ENCODE measurements around the gene KANK3. TPM values are rescaled to one million over a fixed set of nuclear protein-coding genes. Genes with fewer than 3 reads are reported as not detected.
"Not testable (repeated sequence)": the region's sequence is repeated elsewhere in the genome, so short reads cannot be mapped to it uniquely, and the experiment has no call there.

KANK3 gene
- total RNA-seq, 2 donors from 2014 or later, result 10.0 to 13.0 TPM

GRCh38 chr19:8389891-8390616 lies 47.0 kb upstream of the KANK3 start, which contains the start of gene RAB11B:
TSS of gene RAB11B (plus strand) at chr19:8390360. CDS start at chr19:8390417, 57 bp downstream.
- peak; percentile 95 for ATAC-seq (ENCODE audit: insufficient number of reproducible peaks, low FRiP score, low read depth)
- peak; percentile 99 for DNase-seq (ENCODE audit: low spot score)
- H3K4me3 ChIP-seq, result peak within 1 kb of the TSS; percentile 91
- H3K4me1 ChIP-seq (ENCODE audit: control insufficient read depth in 1 of 2, low read depth in 2 of 2), result peaks cover 33 to 51% of the 10 kb centered on the region in 2 donors
- TF ChIP-seq CTCF (IDR thresholded peaks at IDR 0.05), result no peak
- H3K27me3 ChIP-seq (replicated peaks; ENCODE audit: insufficient read depth), result no peaks in the 10 kb centered on the region
- H3K9me3 ChIP-seq, result no peaks in the 10 kb centered on the region
- peak within 1 kb of the TSS; percentile 100 for H3K27ac ChIP-seq
- H3K36me3 ChIP-seq, result no peaks in the 10 kb centered on the region

- no peak for DNase-seq (ENCODE audit: low spot score)
- no peak for ATAC-seq (ENCODE audit: insufficient number of reproducible peaks, low FRiP score, low read depth)
- Histone ChIP-seq H3K4me1 (ENCODE audit: control insufficient read depth in 1 of 2, low read depth in 2 of 2) (peaks cover 25 to 37% of the 10 kb centered on the region in 2 donors), H3K9me3 (no peaks in the 10 kb centered on the region), H3K36me3 (no peaks in the 10 kb centered on the region), H3K4me3 (no peak overlapping the region), H3K27me3 (replicated peaks; ENCODE audit: insufficient read depth) (no peaks in the 10 kb centered on the region), H3K27ac (no peak overlapping the region)
- TF ChIP-seq CTCF (IDR thresholded peaks at IDR 0.05), result no peak
Observed at GRCh38 chr19:8388612-8388958, 45.5 kb upstream of the KANK3 start.

- Histone ChIP-seq H3K36me3 (no peaks in the 10 kb centered on the region), H3K27ac (no peak overlapping the region)
- no peak for TF ChIP-seq CTCF (IDR thresholded peaks at IDR 0.05)
Observed at GRCh38 chr19:8387688-8388611, 44.9 kb upstream of the KANK3 start.

GRCh38 chr19:8386990-8387389 lies 43.9 kb upstream of the KANK3 start:
- no peak for TF ChIP-seq CTCF (IDR thresholded peaks at IDR 0.05)
- peaks cover 12 to 21% of the 10 kb centered on the region in 2 donors for H3K4me1 ChIP-seq (ENCODE audit: control insufficient read depth in 1 of 2, low read depth in 2 of 2)
- ATAC-seq (ENCODE audit: insufficient number of reproducible peaks, low FRiP score, low read depth), result no peak
- H3K4me3 ChIP-seq, result no peak overlapping the region
- no peaks in the 10 kb centered on the region for H3K36me3 ChIP-seq
- H3K27me3 ChIP-seq (replicated peaks; ENCODE audit: insufficient read depth), result no peaks in the 10 kb centered on the region
- no peak overlapping the region for H3K27ac ChIP-seq
- no peaks in the 10 kb centered on the region for H3K9me3 ChIP-seq
- no peak for DNase-seq (ENCODE audit: low spot score)

More at GRCh38 chr19:8387688-8388611, 44.9 kb upstream of the KANK3 start:
- no peaks in the 10 kb centered on the region for H3K9me3 ChIP-seq
- DNase-seq (ENCODE audit: low spot score) (no peak), ATAC-seq (ENCODE audit: insufficient number of reproducible peaks, low FRiP score, low read depth) (no peak)
- H3K27me3 ChIP-seq (replicated peaks; ENCODE audit: insufficient read depth), result no peaks in the 10 kb centered on the region
- no peak overlapping the region for H3K4me3 ChIP-seq
- H3K4me1 ChIP-seq (ENCODE audit: control insufficient read depth in 1 of 2, low read depth in 2 of 2), result peaks cover 19 to 31% of the 10 kb centered on the region in 2 donors

GRCh38 chr19:8386419-8386818 lies 43.4 kb upstream of the KANK3 start:
- not testable (repeated sequence) for ATAC-seq (ENCODE audit: insufficient number of reproducible peaks, low FRiP score, low read depth); H3K27ac ChIP-seq; H3K27me3 ChIP-seq (replicated peaks; ENCODE audit: insufficient read depth); H3K36me3 ChIP-seq; H3K9me3 ChIP-seq; H3K4me3 ChIP-seq; DNase-seq (ENCODE audit: low spot score)
- H3K4me1 ChIP-seq (ENCODE audit: control insufficient read depth in 1 of 2, low read depth in 2 of 2), result peaks cover 6 to 16% of the 10 kb centered on the region in 2 donors

- not testable (repeated sequence) for H3K4me1 ChIP-seq (ENCODE audit: control insufficient read depth in 1 of 2, low read depth in 2 of 2); H3K4me3 ChIP-seq; DNase-seq (ENCODE audit: low spot score); H3K36me3 ChIP-seq; H3K27ac ChIP-seq; ATAC-seq (ENCODE audit: insufficient number of reproducible peaks, low FRiP score, low read depth); H3K27me3 ChIP-seq (replicated peaks; ENCODE audit: insufficient read depth); H3K9me3 ChIP-seq
Observed at GRCh38 chr19:8385566-8385965, 42.5 kb upstream of the KANK3 start.

GRCh38 chr19:8385103-8385502 lies 42.0 kb upstream of the KANK3 start:
- DNase-seq (ENCODE audit: low spot score); H3K4me1 ChIP-seq (ENCODE audit: control insufficient read depth in 1 of 2, low read depth in 2 of 2); H3K9me3 ChIP-seq; H3K27me3 ChIP-seq (replicated peaks; ENCODE audit: insufficient read depth); H3K36me3 ChIP-seq; H3K4me3 ChIP-seq; ATAC-seq (ENCODE audit: insufficient number of reproducible peaks, low FRiP score, low read depth); H3K27ac ChIP-seq: not testable (repeated sequence)

- not testable (repeated sequence) for H3K4me1 ChIP-seq (ENCODE audit: control insufficient read depth in 1 of 2, low read depth in 2 of 2); H3K27me3 ChIP-seq (replicated peaks; ENCODE audit: insufficient read depth); H3K4me3 ChIP-seq; DNase-seq (ENCODE audit: low spot score); H3K36me3 ChIP-seq; ATAC-seq (ENCODE audit: insufficient number of reproducible peaks, low FRiP score, low read depth); H3K9me3 ChIP-seq; H3K27ac ChIP-seq
Observed at GRCh38 chr19:8384569-8384968, 41.5 kb upstream of the KANK3 start.

Data from thoracic aorta (tissue), 2 donors.